Measurements from ENCODE around the gene NEDD8.

GRCh38 chr14:24274101-24274543 is 42.0 kb upstream of the NEDD8 start:
- TF ChIP-seq CTCF (IDR thresholded peaks at IDR 0.05; ENCODE audit: poor library complexity, severe bottlenecking) = no peak
- TF ChIP-seq RAD21 (conservative IDR thresholded peaks at IDR 0.05) = no peak
- TF ChIP-seq REST (IDR thresholded peaks at IDR 0.05; ENCODE audit: borderline replicate concordance) = no peak
